NT2/D1 (cell line): ENCODE results near the gene PTPRJ.
"Not testable (repeated sequence)": the region's sequence is repeated elsewhere in the genome, so short reads cannot be mapped to it uniquely, and the experiment has no call there.

ENCODE experiments used
- DNase-seq: peaks from one replicate; pipeline ENCODE4 v3.0.0-alpha.2; 2011; ENCODE audit warnings: low read depth, low spot score
- H3K27me3 ChIP-seq: 2 replicates; pipeline ENCODE4 v1.6.0; 2011; ENCODE audit warnings: mild to moderate bottlenecking; ENCODE audit not compliant: insufficient read length, insufficient read depth
- H3K36me3 ChIP-seq: 2 replicates; pipeline ENCODE4 v1.6.1; 2011; ENCODE audit warnings: mild to moderate bottlenecking, low read length, mixed read lengths; ENCODE audit not compliant: insufficient read depth, insufficient read length
- H3K4me1 ChIP-seq: 2 replicates; pipeline ENCODE4 v1.5.1; 2011; ENCODE audit not compliant: insufficient read depth, insufficient read length
- H3K4me3 ChIP-seq: 2 replicates; pipeline ENCODE4 v1.5.1; 2011; ENCODE audit warnings: low read depth; ENCODE audit not compliant: insufficient read length
- H3K9ac ChIP-seq: 2 replicates; pipeline ENCODE4 v1.6.0; 2011; ENCODE audit warnings: low read depth; ENCODE audit not compliant: insufficient read length
- H3K9me3 ChIP-seq: 2 replicates; pipeline ENCODE4 v1.5.1; 2011; ENCODE audit warnings: mild to moderate bottlenecking, low read length; ENCODE audit not compliant: insufficient read depth
- SUZ12 ChIP-seq: IDR thresholded peaks from 2 replicates; pipeline ENCODE4 v1.6.1; 2011; ENCODE audit not compliant: insufficient read length, insufficient read depth; ENCODE audit errors: extremely low read depth
- YY1 ChIP-seq: IDR thresholded peaks from 2 replicates; pipeline ENCODE4 v1.6.1; 2011; ENCODE audit not compliant: insufficient read length, insufficient read depth
- ZNF274 ChIP-seq: IDR thresholded peaks from 2 replicates; pipeline ENCODE4 v1.6.1; 2011; ENCODE audit warnings: mild to moderate bottlenecking, low read depth, low read length

PTPRJ gene

GRCh38 chr11:48170241-48171233 lies 190.2 kb downstream of the PTPRJ start:
- Histone ChIP-seq H3K4me3 (no peak overlapping the region), H3K4me1 (peaks cover 11% of the 10 kb centered on the region), H3K36me3 (peaks cover 18% of the 10 kb centered on the region), H3K9me3 (no peaks in the 10 kb centered on the region), H3K9ac (no peak overlapping the region), H3K27me3 (no peaks in the 10 kb centered on the region)
- DNase-seq, result no peak
- no peak for TF ChIP-seq YY1
- no peak for TF ChIP-seq SUZ12

- Histone ChIP-seq H3K9me3 (no peaks in the 10 kb centered on the region), H3K27me3 (peaks cover 3% of the 10 kb centered on the region), H3K4me3 (no peak overlapping the region), H3K36me3 (peaks cover 9% of the 10 kb centered on the region), H3K9ac (no peak overlapping the region), H3K4me1 (peaks cover 11% of the 10 kb centered on the region)
- TF ChIP-seq YY1 (no peak), SUZ12 (no peak), ZNF274 (no peak)
- DNase-seq, result peak; percentile 62
Observed at GRCh38 chr11:48172818-48173609, 192.7 kb downstream of the PTPRJ start.

GRCh38 chr11:48177661-48178060 lies 197.3 kb downstream of the PTPRJ start:
- peaks cover 3% of the 10 kb centered on the region for H3K4me1 ChIP-seq
- no peak for DNase-seq
- no peaks in the 10 kb centered on the region for H3K9me3 ChIP-seq
- no peaks in the 10 kb centered on the region for H3K36me3 ChIP-seq
- H3K27me3 ChIP-seq, result peaks cover 5% of the 10 kb centered on the region
- no peak overlapping the region for H3K4me3 ChIP-seq
- no peak overlapping the region for H3K9ac ChIP-seq
- TF ChIP-seq ZNF274 (no peak), SUZ12 (no peak), YY1 (no peak)

GRCh38 chr11:48180627-48181026 lies 200.3 kb downstream of the PTPRJ start:
- Histone ChIP-seq H3K36me3 (no peaks in the 10 kb centered on the region), H3K4me1 (no peaks in the 10 kb centered on the region), H3K4me3 (no peak overlapping the region), H3K9ac (no peak overlapping the region), H3K27me3 (peaks cover 5% of the 10 kb centered on the region), H3K9me3 (no peaks in the 10 kb centered on the region)
- DNase-seq, result no peak
- TF ChIP-seq ZNF274, result no peak
- TF ChIP-seq SUZ12, result no peak
- TF ChIP-seq YY1, result no peak

GRCh38 chr11:48182860-48183526 lies 202.6 kb downstream of the PTPRJ start:
- H3K4me1 ChIP-seq, result no peaks in the 10 kb centered on the region
- H3K4me3 ChIP-seq, result no peak overlapping the region
- no peak overlapping the region for H3K9ac ChIP-seq
- no peak for DNase-seq
- TF ChIP-seq ZNF274, result no peak
- TF ChIP-seq SUZ12, result no peak
- no peak for TF ChIP-seq YY1
- H3K36me3 ChIP-seq, result no peaks in the 10 kb centered on the region
- no peaks in the 10 kb centered on the region for H3K9me3 ChIP-seq
- H3K27me3 ChIP-seq, result peaks cover 3% of the 10 kb centered on the region

GRCh38 chr11:48184452-48184851 lies 204.1 kb downstream of the PTPRJ start:
- peaks cover 3% of the 10 kb centered on the region for H3K27me3 ChIP-seq
- H3K36me3 ChIP-seq, result no peaks in the 10 kb centered on the region
- H3K9ac ChIP-seq, result no peak overlapping the region
- TF ChIP-seq SUZ12 (no peak), YY1 (no peak), ZNF274 (no peak)
- no peaks in the 10 kb centered on the region for H3K4me1 ChIP-seq
- H3K4me3 ChIP-seq, result no peak overlapping the region
- DNase-seq, result no peak
- H3K9me3 ChIP-seq, result no peaks in the 10 kb centered on the region

- not testable (repeated sequence) for H3K4me1 ChIP-seq, H3K27me3 ChIP-seq, H3K36me3 ChIP-seq, H3K9ac ChIP-seq
- H3K9me3 ChIP-seq, result peaks cover 22% of the 10 kb centered on the region
- DNase-seq, result peak; percentile 27
- H3K4me3 ChIP-seq, result peak overlapping the region; percentile 1
Observed at GRCh38 chr11:48190906-48191654, 210.7 kb downstream of the PTPRJ start.
